ENCODE data around the gene DNAJC13.

- no peak for TF ChIP-seq CTCF (IDR thresholded peaks at IDR 0.05)
- no peak for TF ChIP-seq POLR2A (IDR thresholded peaks at IDR 0.05)
Measured at GRCh38 chr3:132382267-132382666, 35.0 kb upstream of the DNAJC13 start.
